HG03159 (cell line): Measurements from ENCODE around the gene DNHD1.

Experiments
- ATAC-seq: cut with Tn5 transposase; IDR thresholded peaks from one replicate; pipeline ENCODE4 v1.9.1; 2021; ENCODE audit warnings: mild to moderate bottlenecking, moderate library complexity; ENCODE audit not compliant: unreplicated experiment

DNHD1 gene

GRCh38 chr11:6531267-6531752 lies 34.2 kb downstream of the DNHD1 start:
- ATAC-seq: no peak

GRCh38 chr11:6538456-6538855 lies 41.4 kb downstream of the DNHD1 start:
- ATAC-seq: no peak

GRCh38 chr11:6538945-6539344 lies 41.9 kb downstream of the DNHD1 start:
- no peak for ATAC-seq

GRCh38 chr11:6539748-6540268 lies 42.7 kb downstream of the DNHD1 start:
- no peak for ATAC-seq

- ATAC-seq: no peak
These were observed 44.3 kb downstream of the DNHD1 start for GRCh38 chr11:6541356-6541755.

- no peak for ATAC-seq
These were observed 45.6 kb downstream of the DNHD1 start for GRCh38 chr11:6542727-6543126.

GRCh38 chr11:6544921-6545850 lies 48.1 kb downstream of the DNHD1 start:
- ATAC-seq: no peak

GRCh38 chr11:6545917-6546605 lies 49.0 kb downstream of the DNHD1 start:
- ATAC-seq: no peak

- ATAC-seq: no peak
These were observed 49.7 kb downstream of the DNHD1 start for GRCh38 chr11:6546735-6547134.

- no peak for ATAC-seq
These were observed 50.1 kb downstream of the DNHD1 start for GRCh38 chr11:6547177-6547576.

GRCh38 chr11:6548121-6548520 lies 51.0 kb downstream of the DNHD1 start:
- ATAC-seq: no peak

GRCh38 chr11:6548641-6549040 lies 51.6 kb downstream of the DNHD1 start:
- no peak for ATAC-seq

GRCh38 chr11:6553634-6554033 lies 56.6 kb downstream of the DNHD1 start:
- no peak for ATAC-seq

- ATAC-seq: no peak
These were observed 58.0 kb downstream of the DNHD1 start for GRCh38 chr11:6554828-6555706.

GRCh38 chr11:6556139-6556949 lies 59.3 kb downstream of the DNHD1 start:
- no peak for ATAC-seq

- no peak for ATAC-seq
These were observed 60.0 kb downstream of the DNHD1 start for GRCh38 chr11:6557063-6557462.

GRCh38 chr11:6557761-6558674 lies 60.9 kb downstream of the DNHD1 start:
- ATAC-seq: no peak

GRCh38 chr11:6559369-6559768 lies 62.3 kb downstream of the DNHD1 start:
- no peak for ATAC-seq

GRCh38 chr11:6561288-6561687 lies 64.2 kb downstream of the DNHD1 start:
- no peak for ATAC-seq
